GM12878 (cell line): ENCODE measurements around the gene PURA. TPM values are rescaled to one million over a fixed set of nuclear protein-coding genes. Genes with fewer than 3 reads are reported as not detected.

ENCODE experiments used
- ATAC-seq: fragments of 200-7000 bp; cut with Tn5 transposase; 3 replicates; pipeline ENCODE4 v1.9.1; 2020; ENCODE audit warnings: mild to moderate bottlenecking, moderate library complexity
- BruUV-seq: library from RNA; stranded (reverse); fragments of 400-500 nt; replicated peaks from 2 replicates; lab custom pipeline; 2021; lab: Mats Ljungman, UMichigan
- CTCF ChIA-PET: fragments of 300-600 bp; sonication (Branson Sonifier 250); formaldehyde crosslinking; extraction: SDS; loops from one replicate; lab custom pipeline; 2021; ENCODE audit warnings: inconsistent platforms; lab: Yijun Ruan, JAX
- POLR2A ChIA-PET: fragments of 350-600 bp; formaldehyde crosslinking; extraction: SDS; loops from one replicate; lab custom pipeline; 2021; ENCODE audit warnings: inconsistent platforms; lab: Charles Lee
- RAD21 ChIA-PET: fragments of 300-600 bp; sonication (Branson Sonifier 250); formaldehyde crosslinking; loops from one replicate; lab custom pipeline; 2023; ENCODE audit warnings: antibody characterized with exemption; ENCODE audit not compliant: unreplicated experiment; lab: Charles Lee
- SMC1A ChIA-PET: fragments of 300-600 bp; sonication (Branson Sonifier 250); formaldehyde crosslinking; loops from one replicate; lab custom pipeline; 2023; ENCODE audit not compliant: unreplicated experiment, uncharacterized antibody; lab: Charles Lee
- DNase-seq: peaks from one replicate; pipeline ENCODE4 v3.0.0-alpha.2; 2011; ENCODE audit warnings: low read depth, low spot score
- FAIRE-seq: peaks from 3 replicates; lab custom pipeline; 2011; peaks lifted over from hg19 to GRCh38; lab: Jason Lieb, UNC
- H2AFZ ChIP-seq: 2 replicates; pipeline ENCODE4 v1.6.0; 2011; ENCODE audit warnings: low read depth, low read length, control low read depth; ENCODE audit not compliant: control insufficient read depth
- H3K27ac ChIP-seq: 2 replicates; pipeline ENCODE4 v1.5.1; 2011; ENCODE audit warnings: control low read depth; ENCODE audit not compliant: control insufficient read depth, insufficient read depth
- H3K27me3 ChIP-seq, 2 experiments: replicated peaks in 1 of 2; 2 replicates each; pipeline versions ENCODE4 v1.6.0 to v1.6.1; 2011; ENCODE audit warnings: low read length in 1 of 2; ENCODE audit not compliant: control insufficient read depth in 2 of 2, insufficient read depth in 2 of 2
- H3K36me3 ChIP-seq, 2 experiments: 2 replicates each; pipeline ENCODE4 v1.5.1; 2011; ENCODE audit warnings: low read length in 1 of 2; ENCODE audit not compliant: control insufficient read depth in 2 of 2, insufficient read depth in 2 of 2
- H3K4me1 ChIP-seq: 2 replicates; pipeline ENCODE4 v1.6.1; 2011; ENCODE audit warnings: mild to moderate bottlenecking, low read length, moderate library complexity, mixed read lengths; ENCODE audit not compliant: control insufficient read depth, insufficient read depth
- H3K4me2 ChIP-seq: 2 replicates; pipeline ENCODE4 v1.6.0; 2011; ENCODE audit warnings: control low read depth; ENCODE audit not compliant: control insufficient read depth, insufficient read depth
- H3K4me3 ChIP-seq: fragments of 200-600 bp; sonication (generic); 2 replicates; pipeline ENCODE4 v1.5.1; 2016
- H3K79me2 ChIP-seq: 2 replicates; pipeline ENCODE4 v1.6.0; 2011; ENCODE audit warnings: low read length; ENCODE audit not compliant: control insufficient read depth, insufficient read depth
- H3K9ac ChIP-seq: 2 replicates; pipeline ENCODE4 v1.8.0; 2011; ENCODE audit warnings: low read length, control low read depth, mixed read lengths; ENCODE audit not compliant: control insufficient read depth, insufficient read depth
- H3K9me3 ChIP-seq: replicated peaks from 3 replicates; pipeline ENCODE4 v1.5.1; 2011; ENCODE audit warnings: mild to moderate bottlenecking, low read length; ENCODE audit not compliant: control insufficient read depth, insufficient read depth
- H4K20me1 ChIP-seq: 2 replicates; pipeline ENCODE4 v1.6.0; 2011; ENCODE audit not compliant: control insufficient read depth, insufficient read depth
- BMI1 ChIP-seq: fragments of 450-650 bp; IDR thresholded peaks from 2 replicates; pipeline ENCODE4 v1.6.1; 2016; ENCODE audit warnings: mild to moderate bottlenecking, moderate library complexity, borderline replicate concordance
- CBX5 ChIP-seq: sonication (generic); IDR thresholded peaks from 2 replicates; pipeline ENCODE4 v1.6.1; 2016; ENCODE audit warnings: low read depth, moderate library complexity, mild to moderate bottlenecking, inconsistent platforms
- CHD2 ChIP-seq: IDR thresholded peaks from 2 replicates; pipeline ENCODE4 v1.6.1; 2011; ENCODE audit warnings: low read depth, low read length, improper control_type of control experiment, borderline replicate concordance
- IKZF2 ChIP-seq, 2 experiments: fragments of 450-650 bp; IDR thresholded peaks; 2 replicates each; pipeline ENCODE4 v1.6.1; 2017; ENCODE audit warnings: mild to moderate bottlenecking in 2 of 2, moderate library complexity in 2 of 2
- MEF2A ChIP-seq: IDR thresholded peaks from 2 replicates; pipeline ENCODE4 v1.6.1; 2011; ENCODE audit warnings: low read depth, mild to moderate bottlenecking, low read length, moderate library complexity; ENCODE audit not compliant: insufficient read depth
- MEF2B ChIP-seq: fragments of 450-650 bp; IDR thresholded peaks from 2 replicates; pipeline ENCODE4 v1.6.1; 2018; ENCODE audit warnings: mild to moderate bottlenecking, moderate library complexity; ENCODE audit not compliant: partially characterized antibody, poor library complexity, severe bottlenecking
- MYC ChIP-seq: IDR thresholded peaks from 2 replicates; pipeline ENCODE4 v1.6.1; 2011; ENCODE audit warnings: mild to moderate bottlenecking, low read length, moderate library complexity, inconsistent platforms; ENCODE audit not compliant: insufficient read depth, insufficient replicate concordance, insufficient read length, severe bottlenecking
- NBN ChIP-seq: fragments of 450-650 bp; IDR thresholded peaks from 2 replicates; pipeline ENCODE4 v1.6.1; 2016
- NFXL1 ChIP-seq: fragments of 450-650 bp; IDR thresholded peaks from 2 replicates; pipeline ENCODE4 v1.6.1; 2017; ENCODE audit warnings: antibody characterized with exemption, mild to moderate bottlenecking, borderline replicate concordance
- PML ChIP-seq: IDR thresholded peaks from 2 replicates; pipeline ENCODE4 v1.6.1; 2012; ENCODE audit warnings: low read length, inconsistent platforms
- RCOR1 ChIP-seq: conservative IDR thresholded peaks from 2 replicates; pipeline ENCODE4 v1.6.1; 2012; ENCODE audit warnings: low read depth, low read length, improper control_type of control experiment
- RFX5 ChIP-seq: IDR thresholded peaks from 2 replicates; pipeline ENCODE4 v1.6.1; 2011; ENCODE audit warnings: low read depth, low read length, improper control_type of control experiment
- SIN3A ChIP-seq: IDR thresholded peaks from 2 replicates; pipeline ENCODE4 v1.6.1; 2012; ENCODE audit warnings: low read depth, low read length, improper control_type of control experiment
- WGBS: methylation state at CpG from one replicate; pipeline ENCODE4 v1.1.6; 2016; ENCODE audit warnings: low lambda C conversion rate; ENCODE audit not compliant: insufficient replicate concordance, insufficient coverage; ENCODE audit errors: missing lambda C conversion rate; 5-methylcytosine and 5-hydroxymethylcytosine counted together
- in situ Hi-C: fragments of 300-500 bp; cut with MboI; formaldehyde crosslinking; loops from 9 replicates; pipeline ENCODE4 v1.14.3; 2018; ENCODE audit warnings: mixed read lengths
- intact Hi-C: fragments of 100-400 bp; cut with micrococcal nuclease; formaldehyde crosslinking; loops from one replicate; pipeline ENCODE4 v1.14.2; 2022; ENCODE audit not compliant: unreplicated experiment
- polyA plus RNA-seq, 11 experiments: library from polyadenylated mRNA; depleted of rRNA in 4 of 11; unstranded in 6 of 11; stranded (reverse) in 5 of 11; fragments of >200 nt; fragmentation: Nextera tagmentation in 4 of 11; fragmentation: Illumina TruSeq in 1 of 11; extraction: Ambion mirVana in 4 of 11; extraction: Trizol in 1 of 11; gene quantifications; 1 replicate in 1 of 11; 2 replicates in 10 of 11; pipeline versions ENCODE4 v1.2.1 to v1.2.3, GENCODE V29; 2011 to 2016; ENCODE audit warnings: inconsistent platforms in 2 of 11, missing spikeins in 2 of 11, low read depth in 1 of 11
- total RNA-seq, 4 experiments: library from RNA; depleted of rRNA in 3 of 4; stranded (reverse); fragments of >200 nt in 3 of 4; fragmentation: Illumina TruSeq in 1 of 4; extraction: Trizol in 1 of 4; gene quantifications; 2 replicates each; pipeline versions ENCODE4 v1.2.1 to v1.2.3, GENCODE V29; 2013 to 2021
- TF ChIP-seq, protein P1 (sequence below): fragments of 450-650 bp; IDR thresholded peaks from 2 replicates; pipeline ENCODE4 v1.6.1; 2017; ENCODE audit warnings: borderline replicate concordance
- TF ChIP-seq, protein P2 (sequence below): IDR thresholded peaks from 2 replicates; pipeline ENCODE4 v1.6.1; 2012; ENCODE audit warnings: low read depth, low read length, improper control_type of control experiment

PURA gene
- total and polyA plus RNA-seq, 10 of the 15 experiments (the other 5 are each of a cell fraction or from before 2014, with no cell fraction given) = 3.3 to 11.8 (median 5.8) TPM

DNA sequence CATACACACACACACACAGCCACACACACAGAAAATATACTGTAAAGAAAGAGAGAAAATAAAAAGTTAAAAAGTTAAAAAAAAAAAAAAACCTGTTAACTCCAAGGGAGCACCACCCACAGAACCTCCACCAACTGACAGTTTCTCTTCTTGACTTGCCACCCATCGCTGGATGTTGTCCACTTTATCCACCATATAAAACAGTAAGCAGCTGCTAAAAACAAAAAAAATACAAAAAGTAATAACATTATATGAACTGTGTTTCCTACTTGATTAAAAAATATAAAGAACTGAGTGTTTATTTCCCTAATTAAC is 1.2 kb downstream of the PURA start:
- Histone ChIP-seq H4K20me1 (no peaks in the 10 kb centered on the region), H3K4me1 (peaks cover 17% of the 10 kb centered on the region), H3K4me3 (peak overlapping the region; percentile 93), H2AFZ (no peak overlapping the region), H3K4me2 (peak overlapping the region; percentile 68), H3K9ac (peak overlapping the region; percentile 84), H3K27ac (no peak overlapping the region), H3K36me3 (no peaks in the 10 kb centered on the region), H3K27me3 (no peaks in the 10 kb centered on the region), H3K79me2 (peaks cover 47% of the 10 kb centered on the region), H3K9me3 (no peaks in the 10 kb centered on the region)
- POLR2A ChIA-PET = interaction anchor here (1.0 to 1.4 kb wide), 4 partner anchors 8 to 74 kb away, joined by 3 to 7 read pairs (median 5); no protein-coding TSS in a partner anchor
- BruUV-seq = no TSS peak
- no peak for TF ChIP-seq IKZF2 (IDR thresholded peaks at IDR 0.05)
- TF ChIP-seq NBN = peak; percentile 40; the same call in 1 of the 2 replicates
- in situ Hi-C loops = no loop called here
- intact Hi-C loops = no loop called here
- CTCF ChIA-PET = interaction anchor here (0.6 to 3.2 kb wide), 10 partner anchors 9 to 895 kb away, joined by 3 to 13 read pairs (median 7); no protein-coding TSS in a partner anchor
- RAD21 ChIA-PET = interaction anchor here (1.3 to 2.8 kb wide), 5 partner anchors 27 to 74 kb away, joined by 3 to 11 read pairs (median 4); no protein-coding TSS in a partner anchor
- 24% methylated on average over 1 of the region's 1 CpG for WGBS
- ATAC-seq = no peak
- DNase-seq = no peak
- SMC1A ChIA-PET = interaction anchor here (0.5 to 4.5 kb wide), 16 partner anchors 9 to 559 kb away, joined by 3 to 22 read pairs (median 3); no protein-coding TSS in a partner anchor
- no peak for FAIRE-seq

DNA sequence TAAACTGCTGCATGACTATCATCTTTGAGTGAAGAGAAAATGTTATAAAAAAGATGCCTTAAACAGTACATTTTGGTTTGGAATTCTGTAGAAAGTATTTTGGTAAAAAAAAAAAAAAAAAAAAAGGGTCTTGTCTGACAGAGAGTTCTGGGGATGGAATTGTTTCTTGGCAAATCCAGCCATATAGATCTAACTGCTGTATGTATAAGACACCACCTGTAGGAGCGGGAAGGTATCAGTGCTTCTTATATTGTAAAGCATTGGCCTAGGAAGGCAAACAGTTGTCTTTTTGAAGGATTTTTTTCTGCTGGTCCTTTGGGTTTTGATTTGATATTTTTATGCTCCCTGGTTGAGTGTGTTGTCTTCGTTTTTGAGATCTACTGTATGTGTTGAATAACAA is 2.8 kb downstream of the PURA start:
- H3K9me3 ChIP-seq = no peaks in the 10 kb centered on the region
- no peak for DNase-seq
- ChIA-PET SMC1A (interaction anchor here (0.7 to 2.1 kb wide), 9 partner anchors 10 to 64 kb away, joined by 3 to 15 read pairs (median 4); no protein-coding TSS in a partner anchor), CTCF (interaction anchor here (0.7 to 3.2 kb wide), 10 partner anchors 8 to 41 kb away, joined by 3 to 30 read pairs (median 4); no protein-coding TSS in a partner anchor), RAD21 (interaction anchor here (0.7 to 2.8 kb wide), 6 partner anchors 11 to 602 kb away, joined by 3 to 11 read pairs (median 5); no protein-coding TSS in a partner anchor), POLR2A (interaction anchor here (0.5 to 0.6 kb wide), 2 partner anchors 169 to 471 kb away, joined by 3 to 8 read pairs; no protein-coding TSS in a partner anchor)
- no peaks in the 10 kb centered on the region for H3K27me3 ChIP-seq
- 81% methylated on average over 2 of the region's 2 CpGs for WGBS
- H3K9ac ChIP-seq = no peak overlapping the region
- peaks cover 40% of the 10 kb centered on the region for H3K79me2 ChIP-seq
- BruUV-seq = no TSS peak
- H4K20me1 ChIP-seq = no peaks in the 10 kb centered on the region
- no peak overlapping the region for H3K27ac ChIP-seq
- no peak overlapping the region for H2AFZ ChIP-seq
- H3K36me3 ChIP-seq = no peaks in the 10 kb centered on the region
- no peak overlapping the region for H3K4me2 ChIP-seq
- H3K4me3 ChIP-seq = no peak overlapping the region
- ATAC-seq = no peak
- intact Hi-C loops = loop anchor here (2.0 kb wide), 1 partner anchor 28 kb away; no protein-coding TSS in a partner anchor
- peaks cover 15% of the 10 kb centered on the region for H3K4me1 ChIP-seq
- no peak for FAIRE-seq
- in situ Hi-C loops = no loop called here
- no peak for TF ChIP-seq BMI1
- no peak for TF ChIP-seq CHD2
- TF ChIP-seq NBN = no peak
- TF ChIP-seq SIN3A = no peak
- no peak for TF ChIP-seq NFXL1
- no peak for TF ChIP-seq CBX5
- TF ChIP-seq, protein P1, sequence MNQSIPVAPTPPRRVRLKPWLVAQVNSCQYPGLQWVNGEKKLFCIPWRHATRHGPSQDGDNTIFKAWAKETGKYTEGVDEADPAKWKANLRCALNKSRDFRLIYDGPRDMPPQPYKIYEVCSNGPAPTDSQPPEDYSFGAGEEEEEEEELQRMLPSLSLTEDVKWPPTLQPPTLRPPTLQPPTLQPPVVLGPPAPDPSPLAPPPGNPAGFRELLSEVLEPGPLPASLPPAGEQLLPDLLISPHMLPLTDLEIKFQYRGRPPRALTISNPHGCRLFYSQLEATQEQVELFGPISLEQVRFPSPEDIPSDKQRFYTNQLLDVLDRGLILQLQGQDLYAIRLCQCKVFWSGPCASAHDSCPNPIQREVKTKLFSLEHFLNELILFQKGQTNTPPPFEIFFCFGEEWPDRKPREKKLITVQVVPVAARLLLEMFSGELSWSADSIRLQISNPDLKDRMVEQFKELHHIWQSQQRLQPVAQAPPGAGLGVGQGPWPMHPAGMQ = no peak
- TF ChIP-seq, protein P2, sequence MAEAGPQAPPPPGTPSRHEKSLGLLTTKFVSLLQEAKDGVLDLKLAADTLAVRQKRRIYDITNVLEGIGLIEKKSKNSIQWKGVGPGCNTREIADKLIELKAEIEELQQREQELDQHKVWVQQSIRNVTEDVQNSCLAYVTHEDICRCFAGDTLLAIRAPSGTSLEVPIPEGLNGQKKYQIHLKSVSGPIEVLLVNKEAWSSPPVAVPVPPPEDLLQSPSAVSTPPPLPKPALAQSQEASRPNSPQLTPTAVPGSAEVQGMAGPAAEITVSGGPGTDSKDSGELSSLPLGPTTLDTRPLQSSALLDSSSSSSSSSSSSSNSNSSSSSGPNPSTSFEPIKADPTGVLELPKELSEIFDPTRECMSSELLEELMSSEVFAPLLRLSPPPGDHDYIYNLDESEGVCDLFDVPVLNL = no peak
- no peak for TF ChIP-seq PML
- TF ChIP-seq MEF2B = no peak
- no peak for TF ChIP-seq MEF2A
- no peak for TF ChIP-seq RFX5
- no peak for TF ChIP-seq MYC
- TF ChIP-seq RCOR1 = no peak
